Coronary artery (tissue), 2 donors: ENCODE data around the gene CHST13.

Experiments used
- DNase-seq: peaks from one replicate; pipeline ENCODE4 v3.0.0-alpha.2; 2017; ENCODE audit warnings: low spot score
- H3K27ac ChIP-seq, 2 donors: fragments of 200-600 bp; sonication (generic); one replicate each; pipeline ENCODE4 v1.5.1; 2016 to 2019
- H3K4me3 ChIP-seq: fragments of 200-600 bp; sonication (generic); 2 replicates; pipeline ENCODE4 v1.5.1; 2016; ENCODE audit warnings: mild to moderate bottlenecking, moderate library complexity
- CTCF ChIP-seq: fragments of 200-600 bp; sonication (generic); IDR thresholded peaks from one replicate; pipeline ENCODE4 v1.5.1; 2019; ENCODE audit warnings: antibody characterized with exemption

CHST13 gene

GRCh38 chr3:126494204-126494969 lies 29.6 kb upstream of the CHST13 start:
- DNase-seq: no peak
- Histone ChIP-seq H3K27ac (no peak overlapping the region), H3K4me3 (no peak overlapping the region)
- no peak for TF ChIP-seq CTCF

GRCh38 chr3:126494970-126495230 lies 29.1 kb upstream of the CHST13 start:
- Histone ChIP-seq H3K4me3 (no peak overlapping the region), H3K27ac (no peak overlapping the region)
- DNase-seq: no peak
- no peak for TF ChIP-seq CTCF

- Histone ChIP-seq H3K4me3 (no peak overlapping the region), H3K27ac (no peak overlapping the region)
- DNase-seq: no peak
- TF ChIP-seq CTCF: no peak
Observed at GRCh38 chr3:126495786-126496185, 28.2 kb upstream of the CHST13 start.

- no peak for DNase-seq
- Histone ChIP-seq H3K4me3 (no peak overlapping the region), H3K27ac (no peak overlapping the region)
- no peak for TF ChIP-seq CTCF
Observed at GRCh38 chr3:126496894-126497850, 26.8 kb upstream of the CHST13 start.

GRCh38 chr3:126497956-126498355 lies 26.0 kb upstream of the CHST13 start:
- no peak overlapping the region for H3K4me3 ChIP-seq
- no peak for DNase-seq
- no peak for TF ChIP-seq CTCF
- no peak overlapping the region for H3K27ac ChIP-seq

- H3K27ac ChIP-seq: no peak overlapping the region
- no peak for DNase-seq
- TF ChIP-seq CTCF: no peak
- no peak overlapping the region for H3K4me3 ChIP-seq
Observed at GRCh38 chr3:126498461-126498860, 25.5 kb upstream of the CHST13 start.
